OCI-LY1 (cell line): ENCODE data around the gene UPP2.

Source experiments
- H2AFZ ChIP-seq: fragments of 200-600 bp; sonication (generic), shearing (Covaris generic); 2 replicates; pipeline ENCODE4 v1.6.0; 2014; ENCODE audit warnings: antibody characterized with exemption, mild to moderate bottlenecking, low read length
- H3F3A ChIP-seq: fragments of 200-600 bp; sonication (generic), shearing (Covaris generic); 2 replicates; pipeline ENCODE4 v1.6.0; 2014; ENCODE audit warnings: mild to moderate bottlenecking, antibody characterized with exemption, low read length, moderate library complexity; ENCODE audit not compliant: insufficient read depth
- H3K27ac ChIP-seq: fragments of 200-600 bp; sonication (generic); 2 replicates; pipeline ENCODE4 v1.5.1; 2014; ENCODE audit warnings: low read length, mixed run types, mild to moderate bottlenecking, low read depth; ENCODE audit not compliant: poor library complexity, severe bottlenecking
- H3K27me3 ChIP-seq: fragments of 200-600 bp; sonication (generic); 2 replicates; pipeline ENCODE4 v1.6.0; 2014; ENCODE audit warnings: antibody characterized with exemption, mild to moderate bottlenecking, low read length, moderate library complexity; ENCODE audit not compliant: insufficient read depth
- H3K36me3 ChIP-seq: fragments of 200-600 bp; sonication (generic); 2 replicates; pipeline ENCODE4 v1.6.1; 2014; ENCODE audit warnings: mild to moderate bottlenecking, antibody characterized with exemption, low read length, moderate library complexity, mixed read lengths; ENCODE audit not compliant: insufficient read depth
- H3K4me1 ChIP-seq: fragments of 200-600 bp; sonication (generic); 2 replicates; pipeline ENCODE4 v1.5.1; 2014; ENCODE audit warnings: mild to moderate bottlenecking, low read length, moderate library complexity; ENCODE audit not compliant: insufficient read depth, severe bottlenecking
- H3K4me2 ChIP-seq: fragments of 200-600 bp; sonication (generic), shearing (Covaris generic); 2 replicates; pipeline ENCODE4 v1.6.1; 2014; ENCODE audit warnings: low read length
- H3K4me3 ChIP-seq: fragments of 200-600 bp; sonication (generic); 2 replicates; pipeline ENCODE4 v1.5.1; 2014; ENCODE audit warnings: low read length, low read depth, mild to moderate bottlenecking, mixed read lengths; ENCODE audit not compliant: poor library complexity, severe bottlenecking
- H3K79me2 ChIP-seq: fragments of 200-600 bp; shearing (Covaris generic); 2 replicates; pipeline ENCODE4 v1.6.1; 2016; ENCODE audit warnings: mixed run types, low read length, mixed read lengths; ENCODE audit not compliant: insufficient read depth
- H3K9ac ChIP-seq: fragments of 200-600 bp; sonication (generic), shearing (Covaris generic); 2 replicates; pipeline ENCODE4 v1.6.1; 2014; ENCODE audit warnings: mild to moderate bottlenecking, low read length, mixed read lengths
- H3K9me2 ChIP-seq: fragments of 200-600 bp; sonication (generic), shearing (Covaris generic); 2 replicates; pipeline ENCODE4 v1.6.1; 2014; ENCODE audit warnings: low read depth, mild to moderate bottlenecking, low read length, mixed read lengths
- H3K9me3 ChIP-seq: fragments of 200-600 bp; shearing (Covaris generic); 2 replicates; pipeline ENCODE4 v1.6.1; 2014; ENCODE audit warnings: low read length, mixed read lengths
- H4K20me1 ChIP-seq: fragments of 200-600 bp; sonication (generic), shearing (Covaris generic); 2 replicates; pipeline ENCODE4 v1.6.0; 2016; ENCODE audit warnings: mild to moderate bottlenecking, low read length; ENCODE audit not compliant: insufficient read depth
- CTCF ChIP-seq: fragments of 200-600 bp; sonication (generic), shearing (Covaris generic); IDR thresholded peaks from 2 replicates; pipeline ENCODE4 v1.5.1; 2017; ENCODE audit warnings: mild to moderate bottlenecking, antibody characterized with exemption, low read length, moderate library complexity, mixed read lengths
- EZH2 ChIP-seq: fragments of 200-600 bp; sonication (generic), shearing (Covaris generic); IDR thresholded peaks from 2 replicates; pipeline ENCODE4 v1.8.0; 2017; ENCODE audit warnings: borderline replicate concordance, mixed run types, mild to moderate bottlenecking, antibody characterized with exemption, low read length, moderate library complexity, mixed read lengths

Gene UPP2

GRCh38 chr2:158131483-158131912, 29.8 kb downstream of the UPP2 start:
- H3K9me3 ChIP-seq, result no peaks in the 10 kb centered on the region
- H3K79me2 ChIP-seq, result no peaks in the 10 kb centered on the region
- no peaks in the 10 kb centered on the region for H3K36me3 ChIP-seq
- no peaks in the 10 kb centered on the region for H3K9me2 ChIP-seq
- H3K27ac ChIP-seq, result no peak overlapping the region
- no peaks in the 10 kb centered on the region for H3K27me3 ChIP-seq
- no peak overlapping the region for H3K4me2 ChIP-seq
- no peak overlapping the region for H3K9ac ChIP-seq
- no peak overlapping the region for H3K4me3 ChIP-seq
- no peaks in the 10 kb centered on the region for H4K20me1 ChIP-seq
- H3K4me1 ChIP-seq, result no peaks in the 10 kb centered on the region
- TF ChIP-seq EZH2 (no peak), CTCF (no peak)
- H2AFZ ChIP-seq, result no peak overlapping the region
- H3F3A ChIP-seq, result no peaks in the 10 kb centered on the region

- Histone ChIP-seq H4K20me1 (no peaks in the 10 kb centered on the region), H3K27ac (no peak overlapping the region), H3K9me3 (no peaks in the 10 kb centered on the region), H2AFZ (no peak overlapping the region), H3K27me3 (no peaks in the 10 kb centered on the region), H3K4me1 (no peaks in the 10 kb centered on the region), H3K9me2 (no peaks in the 10 kb centered on the region), H3K9ac (no peak overlapping the region), H3K4me2 (no peak overlapping the region), H3F3A (no peaks in the 10 kb centered on the region), H3K4me3 (no peak overlapping the region), H3K36me3 (no peaks in the 10 kb centered on the region), H3K79me2 (no peaks in the 10 kb centered on the region)
- TF ChIP-seq CTCF, result no peak
- TF ChIP-seq EZH2, result no peak
These were observed 30.4 kb downstream of the UPP2 start for GRCh38 chr2:158131919-158132566.

- no peaks in the 10 kb centered on the region for H3K27me3 ChIP-seq
- H3F3A ChIP-seq, result no peaks in the 10 kb centered on the region
- H4K20me1 ChIP-seq, result no peaks in the 10 kb centered on the region
- H3K79me2 ChIP-seq, result no peaks in the 10 kb centered on the region
- H3K4me1 ChIP-seq, result no peaks in the 10 kb centered on the region
- no peak overlapping the region for H3K9ac ChIP-seq
- no peaks in the 10 kb centered on the region for H3K9me3 ChIP-seq
- H3K9me2 ChIP-seq, result no peaks in the 10 kb centered on the region
- H3K4me2 ChIP-seq, result no peak overlapping the region
- H3K4me3 ChIP-seq, result no peak overlapping the region
- no peak overlapping the region for H2AFZ ChIP-seq
- no peaks in the 10 kb centered on the region for H3K36me3 ChIP-seq
- no peak overlapping the region for H3K27ac ChIP-seq
- TF ChIP-seq CTCF (no peak), EZH2 (no peak)
These were observed 32.4 kb downstream of the UPP2 start for GRCh38 chr2:158134055-158134454.
